Stimulated activated CD8-positive, alpha-beta memory T cell treated with anti-CD3 and anti-CD28 coated beads, Interleukin-4, amount 100 ng/mL, for 48 hours (primary cell): ENCODE measurements around the gene BCAP29.

Source experiments
- DNase-seq: peaks from one replicate; pipeline ENCODE4 v3.0.0-alpha.2; 2020

The BCAP29 gene

DNA sequence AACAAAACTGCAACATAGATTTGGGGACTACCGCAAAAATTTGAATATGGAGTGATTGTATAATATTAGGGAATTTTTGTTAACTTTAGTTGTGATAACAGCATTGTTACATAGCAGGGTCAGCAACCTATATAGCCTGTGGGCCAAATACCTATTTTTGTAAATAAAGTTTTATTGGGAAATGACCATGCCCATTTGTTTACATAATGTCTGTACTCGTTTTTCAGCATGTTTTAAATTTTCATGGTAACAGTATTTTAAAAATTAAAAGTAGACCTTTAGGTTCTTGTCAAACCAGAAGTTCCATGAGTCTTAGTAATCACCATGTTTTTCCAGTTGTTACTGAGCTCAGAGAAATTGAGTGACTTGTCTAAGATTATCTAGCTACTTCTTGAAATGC is 4.7 kb downstream of the BCAP29 start:
- no peak for DNase-seq

DNA sequence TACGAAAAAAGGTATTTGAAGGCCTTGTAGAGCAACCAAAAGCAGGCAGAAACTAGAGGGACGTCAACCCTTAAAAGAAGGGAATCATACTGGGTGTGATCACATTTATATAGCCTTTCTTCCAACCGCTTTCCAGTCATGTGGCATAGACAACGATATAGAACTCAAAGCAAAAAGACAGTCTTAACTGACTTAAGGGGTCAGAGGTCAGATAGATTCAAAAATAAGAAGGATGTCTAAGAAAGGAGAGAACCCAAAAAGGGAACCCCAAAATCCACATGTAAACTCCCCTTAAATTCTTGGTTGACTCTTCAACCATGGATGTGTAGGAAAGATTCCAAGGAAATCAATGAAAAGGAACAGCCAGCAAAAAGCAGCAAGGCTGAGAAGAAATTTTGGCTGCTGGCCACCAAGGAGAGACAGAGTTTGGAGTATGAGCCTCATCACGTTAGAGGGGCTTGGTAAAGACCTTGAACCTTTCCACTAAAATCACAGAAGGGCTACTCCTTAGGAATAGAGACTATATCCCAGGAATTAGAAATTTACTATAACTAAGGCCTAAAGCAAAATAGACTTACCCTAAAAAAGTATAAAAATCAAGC is 8.6 kb downstream of the BCAP29 start:
- no peak for DNase-seq

DNA sequence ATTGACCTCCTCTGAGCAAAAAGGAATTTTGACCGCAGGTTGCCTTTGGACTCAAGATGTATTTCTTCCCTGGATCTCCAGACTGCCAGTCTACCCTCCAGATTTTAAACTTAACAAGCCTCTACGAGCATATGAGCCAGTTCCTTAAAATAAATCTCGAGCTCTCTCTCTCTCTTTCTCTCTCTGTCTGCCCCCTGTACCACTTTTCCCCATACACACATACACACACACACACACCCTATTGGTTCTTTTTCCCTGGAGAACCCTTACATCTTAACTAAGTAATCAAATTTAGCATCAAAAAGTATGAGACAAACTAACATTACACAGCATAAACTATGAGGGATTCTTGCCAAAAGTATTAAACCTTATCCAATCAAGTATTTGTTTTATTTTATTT is 11.4 kb downstream of the BCAP29 start:
- DNase-seq, result no peak

DNA sequence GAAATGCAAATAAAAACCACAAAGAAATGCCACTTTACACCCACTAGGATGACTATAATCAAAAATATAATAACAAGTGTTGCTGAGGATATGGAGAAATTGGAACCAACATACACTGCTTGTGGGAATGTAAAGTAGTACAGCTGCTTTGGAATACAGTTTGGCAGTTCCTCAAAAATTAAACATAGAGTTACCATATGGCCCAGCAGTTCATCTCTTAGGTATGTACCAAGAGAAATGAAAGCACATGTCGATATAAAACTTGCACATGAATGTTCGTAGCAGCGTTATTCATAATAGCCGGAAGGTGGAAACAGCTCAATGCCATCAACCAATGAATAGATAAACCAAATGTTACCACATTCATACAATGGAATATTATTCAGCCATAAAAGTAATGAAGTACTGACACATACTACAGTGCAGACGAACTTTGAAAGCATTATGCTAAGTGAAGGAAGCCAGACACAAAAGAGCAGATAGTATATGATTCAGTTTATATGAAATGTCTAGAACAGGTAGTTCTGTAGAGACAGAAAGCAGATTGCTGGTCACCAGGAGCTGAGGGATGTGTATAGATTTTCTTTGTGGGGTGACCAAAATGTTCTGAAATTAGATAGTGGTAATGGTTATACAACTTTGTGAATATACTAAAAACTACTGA is 12.4 kb downstream of the BCAP29 start:
- no peak for DNase-seq

DNA sequence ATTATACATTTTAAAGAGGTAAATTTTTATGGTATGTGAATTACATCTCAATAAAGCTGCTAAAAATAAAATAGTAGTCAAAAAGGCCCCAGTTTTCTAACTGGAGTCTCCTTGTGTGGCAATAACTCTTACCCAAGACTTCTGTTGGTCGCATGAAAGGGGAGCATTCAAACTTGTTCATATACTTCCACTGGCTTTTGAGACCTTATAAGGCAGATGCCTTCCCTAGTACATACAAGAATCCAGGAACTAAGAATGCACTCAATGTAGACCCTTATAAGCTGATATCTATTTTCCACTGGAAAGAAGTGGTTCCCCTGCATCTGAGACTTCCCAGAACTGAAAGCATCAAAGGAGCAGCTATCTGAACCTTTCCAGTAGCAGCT is 13.0 kb downstream of the BCAP29 start:
- no peak for DNase-seq

DNA sequence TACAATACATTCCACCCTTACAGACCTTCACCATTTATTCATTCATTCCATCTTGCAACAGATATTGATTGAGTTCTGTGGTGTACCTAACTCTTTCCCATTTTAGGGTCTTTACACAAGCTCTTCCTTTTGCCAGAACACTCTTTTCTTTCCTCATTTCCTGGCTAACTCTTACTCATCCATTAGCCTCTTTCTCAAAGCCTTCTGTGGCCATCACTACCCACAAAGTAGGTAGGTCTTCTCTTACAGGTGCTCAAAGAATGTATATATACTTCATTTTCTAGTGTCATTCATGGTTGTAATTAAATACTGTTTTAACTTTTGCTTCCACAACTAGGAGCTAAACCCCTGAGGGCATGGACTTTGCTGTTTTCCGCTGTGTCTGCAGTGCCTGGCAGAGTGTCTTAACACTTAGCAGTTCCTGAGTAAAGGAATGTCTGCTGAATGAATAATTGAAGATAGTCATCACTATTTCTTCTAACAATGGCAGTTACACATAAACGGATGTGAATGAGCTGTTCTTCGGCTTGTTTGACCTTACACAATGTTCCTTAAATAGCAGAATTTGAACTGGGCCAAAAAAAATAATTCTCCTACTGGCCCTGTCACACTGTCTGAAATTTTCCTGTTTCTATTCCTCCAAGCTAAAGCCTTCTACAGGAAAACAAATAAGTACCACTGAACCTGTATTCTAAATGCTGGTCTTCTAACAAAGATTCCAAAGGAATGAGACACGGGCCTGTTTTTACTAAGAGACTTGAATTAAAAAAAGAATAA is 15.1 kb downstream of the BCAP29 start:
- no peak for DNase-seq

DNA sequence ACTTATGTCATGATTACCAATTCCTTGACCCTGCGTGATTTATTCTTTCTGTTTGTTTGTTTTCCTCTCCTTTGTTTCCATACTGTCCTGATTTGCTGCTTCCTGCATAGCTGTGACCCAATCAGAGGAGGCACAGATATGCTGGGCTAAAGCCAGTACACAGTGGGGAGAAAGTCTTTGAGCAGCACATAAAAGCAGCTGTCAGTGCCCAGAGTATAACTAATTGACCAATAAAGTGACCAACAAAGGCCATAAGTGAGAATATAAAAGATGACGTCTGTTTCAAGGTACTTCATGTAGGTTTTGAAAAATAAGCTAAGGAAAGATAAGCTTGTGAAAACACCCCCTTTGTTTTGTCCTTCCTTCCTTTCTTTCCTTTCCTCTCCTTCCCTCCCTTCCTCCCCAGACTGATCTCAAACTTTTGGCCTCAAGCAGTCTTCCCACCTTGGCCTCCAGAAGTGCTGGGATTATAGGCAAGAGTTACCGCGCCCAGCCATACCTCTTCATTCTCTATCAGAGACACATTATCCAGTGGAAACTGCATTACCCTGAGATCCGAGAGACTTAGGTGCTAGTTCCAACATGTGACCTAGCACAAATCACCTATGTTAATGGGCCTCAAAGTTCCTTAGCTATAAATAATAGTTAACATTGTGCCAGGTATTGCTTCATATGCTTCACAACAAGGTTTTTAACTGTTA is 17.0 kb downstream of the BCAP29 start:
- no peak for DNase-seq

DNA sequence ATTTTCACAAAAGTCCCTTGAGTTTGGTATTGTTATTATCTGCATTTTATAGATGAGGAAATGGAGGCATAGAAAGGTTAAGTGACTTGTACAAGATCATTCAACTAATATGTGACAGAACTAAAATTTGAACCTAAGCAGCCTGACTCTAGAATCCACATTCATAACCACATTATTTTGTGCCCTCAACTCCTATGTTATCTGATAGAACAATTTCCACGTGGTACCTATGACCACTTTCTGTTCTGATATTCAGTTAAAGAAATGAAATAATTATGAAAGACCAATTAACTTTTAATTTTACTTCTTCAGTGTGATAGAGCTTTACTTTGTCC is 17.5 kb downstream of the BCAP29 start:
- DNase-seq, result no peak

DNA sequence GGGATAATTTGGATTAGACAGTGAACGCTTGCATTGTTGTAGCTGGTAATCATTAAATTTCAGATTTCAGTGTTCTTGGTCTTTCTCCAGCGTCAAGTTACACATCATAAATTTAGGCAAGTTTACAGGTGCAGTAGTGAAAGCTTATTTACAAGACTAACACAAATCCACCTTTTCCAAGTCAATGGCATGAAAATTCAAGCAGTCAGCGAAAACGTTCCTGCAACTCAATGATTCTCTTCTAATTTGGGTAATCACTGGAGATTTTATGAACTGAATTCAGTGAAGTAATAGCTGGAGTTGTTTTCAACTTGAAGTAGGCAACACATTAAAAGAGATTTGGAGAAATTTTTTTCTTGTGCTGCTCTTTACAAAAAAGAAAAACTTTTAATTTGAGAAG is 17.9 kb downstream of the BCAP29 start:
- no peak for DNase-seq

DNA sequence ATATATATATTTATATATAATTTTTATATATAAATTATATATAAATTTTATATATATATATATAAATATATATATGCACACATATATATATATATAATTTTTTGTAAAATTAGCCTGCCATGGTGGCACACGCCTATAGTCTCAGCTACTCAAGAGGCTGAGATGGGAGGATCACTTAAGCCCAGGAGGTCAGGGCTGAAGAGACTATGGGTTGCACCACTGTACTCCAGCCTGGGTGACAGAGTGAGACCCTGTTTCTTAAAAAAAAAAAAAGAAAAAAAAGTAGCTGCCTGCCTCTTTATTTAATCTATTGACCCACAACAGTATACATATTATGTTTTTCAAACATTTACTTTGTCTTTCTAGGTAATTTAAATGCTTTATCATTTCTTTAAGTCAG is 19.2 kb downstream of the BCAP29 start:
- no peak for DNase-seq

DNA sequence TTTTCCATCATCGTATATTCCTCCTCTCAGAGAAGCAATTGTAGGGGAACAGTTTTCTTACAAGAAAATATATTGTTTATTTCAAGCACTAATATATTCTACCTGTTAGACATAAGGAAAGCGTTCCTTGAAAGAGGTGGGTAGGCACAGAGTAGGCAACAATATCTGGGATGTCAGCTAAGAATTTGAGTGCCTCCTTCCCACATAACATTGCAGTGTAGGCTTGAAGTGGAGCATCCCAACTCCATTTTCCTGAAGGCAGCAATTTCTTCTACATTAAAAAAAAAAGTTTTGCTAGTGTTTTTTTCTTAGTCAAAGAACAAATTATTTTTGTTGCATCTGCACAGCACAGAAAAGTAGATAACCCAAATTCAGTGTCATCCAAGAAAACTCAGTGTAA is 20.8 kb downstream of the BCAP29 start:
- DNase-seq, result no peak

DNA sequence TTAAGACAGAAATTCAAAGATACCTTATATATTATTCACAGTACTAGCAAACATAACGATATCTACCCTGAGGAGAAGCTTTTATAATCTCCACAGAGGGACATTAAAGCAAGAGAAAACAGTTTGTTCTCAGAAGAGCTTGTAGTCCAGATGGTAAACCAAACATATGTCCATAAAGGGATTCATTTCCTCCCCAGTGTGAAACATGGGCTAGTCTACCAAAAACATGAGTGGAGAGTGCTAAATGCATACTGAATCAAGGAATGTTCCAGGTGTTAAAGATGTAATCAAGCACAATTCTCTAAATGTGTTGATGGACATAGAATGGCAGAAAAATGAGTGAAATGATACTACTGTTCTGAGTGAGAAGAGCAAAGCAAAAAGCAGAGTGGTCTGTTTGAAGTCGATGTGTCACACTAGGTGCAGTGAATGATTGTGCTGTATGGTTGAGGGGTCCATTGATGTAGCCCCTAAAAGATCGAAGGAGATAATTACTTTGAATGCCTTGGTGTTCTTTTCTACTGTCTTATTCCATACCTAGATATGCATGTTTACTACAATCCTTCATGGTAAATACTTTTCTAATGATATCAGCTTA is 25.3 kb downstream of the BCAP29 start:
- no peak for DNase-seq

DNA sequence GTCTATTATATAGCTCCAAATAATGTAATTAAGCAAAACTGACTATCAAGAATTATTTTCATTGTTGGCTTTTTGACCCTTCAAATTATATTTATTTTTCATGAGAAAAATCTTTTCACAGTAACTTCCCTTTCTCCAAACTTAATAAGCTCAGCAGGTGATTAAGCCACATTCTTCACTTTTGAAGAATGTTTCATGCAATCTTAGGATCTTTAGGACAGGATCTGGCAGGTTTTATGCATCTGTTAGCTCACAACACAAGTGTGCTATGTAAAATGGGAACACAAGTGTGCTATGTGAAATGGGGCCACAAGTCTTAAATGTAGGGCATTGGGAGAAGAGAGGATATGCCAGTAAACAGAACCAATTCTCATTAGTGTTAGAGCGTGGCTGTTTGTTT is 26.3 kb downstream of the BCAP29 start:
- no peak for DNase-seq

DNA sequence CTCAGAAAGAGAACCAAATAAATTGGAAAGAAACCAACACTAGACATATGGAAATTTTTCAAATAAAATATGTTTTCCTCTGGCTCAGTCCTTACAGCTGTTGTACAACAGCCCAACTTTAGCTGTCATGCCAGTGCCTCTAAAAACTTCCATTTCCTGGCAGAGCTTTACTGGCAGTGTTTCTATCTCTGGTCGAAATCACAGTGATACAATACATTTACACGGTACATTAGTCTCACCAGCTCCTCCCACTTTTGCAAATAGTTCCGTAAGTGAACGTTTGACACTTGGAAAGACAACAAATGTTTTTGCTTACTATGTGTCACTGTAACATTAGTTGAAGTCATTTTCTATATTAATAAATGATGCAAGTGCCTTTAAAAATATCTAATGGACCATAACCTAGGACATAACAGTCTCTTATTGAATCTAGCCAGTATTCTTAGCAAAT is 29.8 kb downstream of the BCAP29 start:
- no peak for DNase-seq

DNA sequence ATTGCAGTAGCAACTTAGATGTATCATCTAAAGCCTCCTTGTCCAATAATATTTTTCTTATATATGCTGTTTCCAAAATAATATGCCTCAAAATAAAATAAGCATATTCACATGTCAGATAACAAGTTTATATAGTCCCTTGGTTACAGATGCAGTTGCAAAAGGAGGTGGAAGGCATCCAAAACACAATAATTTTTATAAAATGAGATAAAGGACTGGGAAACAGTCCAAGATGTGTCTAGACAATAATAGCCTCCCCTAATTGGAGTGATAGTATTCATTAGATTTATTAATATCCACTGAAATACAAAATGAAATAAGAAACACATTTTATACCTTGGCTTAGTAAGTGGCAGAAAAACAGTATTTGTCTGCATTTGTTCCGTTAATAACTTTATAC is 30.3 kb downstream of the BCAP29 start:
- no peak for DNase-seq

DNA sequence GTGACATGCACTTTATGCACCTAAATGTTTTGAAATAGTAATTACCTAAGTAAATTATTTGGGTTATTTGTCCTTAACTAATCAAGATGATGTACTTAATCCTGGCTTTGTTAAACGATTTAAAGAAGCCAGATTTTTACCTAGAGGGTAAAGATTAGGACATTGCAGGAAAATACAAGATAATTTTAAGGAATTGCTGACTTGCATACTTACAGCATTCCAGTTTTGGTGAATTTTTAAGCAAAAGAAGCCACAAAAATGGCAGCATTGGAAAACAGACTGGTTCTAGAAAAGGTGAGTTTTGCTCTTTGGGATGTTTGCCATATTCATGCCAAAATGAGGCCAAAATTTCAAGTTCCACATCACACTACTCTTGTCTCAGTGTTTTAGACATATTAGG is 33.4 kb downstream of the BCAP29 start:
- no peak for DNase-seq

DNA sequence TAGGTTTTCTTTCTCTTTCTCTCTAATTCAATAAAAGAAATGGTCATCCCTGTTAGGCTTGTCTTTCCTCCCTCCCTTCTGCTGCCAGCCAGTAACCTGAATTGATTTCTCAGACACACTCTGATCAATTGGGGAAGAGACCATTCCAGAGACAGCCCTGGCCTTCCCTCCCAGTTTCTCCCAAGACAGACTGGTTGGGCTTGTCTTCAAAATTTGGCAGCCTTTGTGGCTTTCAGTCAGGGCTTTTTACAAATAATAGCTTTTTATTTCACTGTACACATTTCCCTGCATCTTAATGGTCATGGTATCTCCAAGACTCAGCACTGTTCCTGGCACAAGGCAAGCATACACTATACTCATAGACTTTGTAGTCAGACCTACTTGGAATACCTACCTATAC is 33.9 kb downstream of the BCAP29 start:
- DNase-seq, result no peak

DNA sequence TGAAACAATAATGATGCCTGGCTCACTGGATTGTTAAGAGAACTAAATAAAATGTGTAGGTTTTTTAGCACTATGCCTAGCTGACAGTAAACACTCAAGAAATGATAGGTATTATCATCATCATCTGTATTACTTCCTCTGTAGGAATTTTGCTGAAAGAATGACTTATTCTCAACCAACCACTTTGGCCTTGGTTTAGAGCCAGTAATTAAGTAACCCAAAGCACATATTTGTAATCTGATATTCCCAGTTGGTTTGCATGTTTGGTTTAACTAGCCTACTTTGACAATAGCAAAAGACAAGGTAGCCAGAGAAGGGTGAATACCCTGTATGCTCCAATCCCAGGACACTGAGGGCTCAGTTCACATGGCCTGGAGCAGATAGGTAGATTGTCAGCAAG is 34.4 kb downstream of the BCAP29 start:
- no peak for DNase-seq

DNA sequence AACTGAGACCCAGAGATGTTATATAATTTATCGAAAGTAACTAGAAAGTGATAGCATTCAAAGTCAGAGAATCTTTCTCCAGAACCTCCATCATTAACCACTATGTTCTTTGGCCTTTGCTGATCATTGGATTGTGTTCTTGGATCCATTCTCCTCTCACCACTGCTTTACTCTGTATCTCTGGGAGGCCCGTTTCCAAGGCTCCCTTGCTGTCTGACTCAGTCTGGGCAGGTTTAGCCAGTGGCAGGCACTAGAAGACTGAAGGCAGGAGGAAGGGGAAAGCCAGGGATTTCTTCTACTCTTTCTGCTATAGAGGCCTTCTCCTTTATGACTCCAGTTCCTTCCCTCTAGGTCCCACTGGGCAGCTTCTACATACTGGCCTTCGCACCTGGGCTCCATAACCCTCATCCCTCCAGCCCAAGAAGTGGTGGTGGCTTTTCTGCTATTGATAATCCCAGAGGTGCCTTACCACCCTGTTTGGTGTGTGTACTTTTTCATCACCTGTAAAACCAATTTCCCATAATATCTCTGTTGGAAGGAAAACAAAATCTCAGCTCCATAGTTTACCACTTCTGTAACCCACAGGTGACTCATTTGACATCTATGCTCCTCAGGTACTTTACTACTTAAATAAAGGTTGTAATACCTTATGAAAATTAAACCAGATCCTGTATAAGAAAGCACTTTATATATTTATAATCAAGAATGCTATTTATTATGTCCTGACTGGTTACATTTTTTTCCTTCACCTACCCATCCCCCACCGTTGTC is 36.0 kb downstream of the BCAP29 start:
- DNase-seq, result no peak

DNA sequence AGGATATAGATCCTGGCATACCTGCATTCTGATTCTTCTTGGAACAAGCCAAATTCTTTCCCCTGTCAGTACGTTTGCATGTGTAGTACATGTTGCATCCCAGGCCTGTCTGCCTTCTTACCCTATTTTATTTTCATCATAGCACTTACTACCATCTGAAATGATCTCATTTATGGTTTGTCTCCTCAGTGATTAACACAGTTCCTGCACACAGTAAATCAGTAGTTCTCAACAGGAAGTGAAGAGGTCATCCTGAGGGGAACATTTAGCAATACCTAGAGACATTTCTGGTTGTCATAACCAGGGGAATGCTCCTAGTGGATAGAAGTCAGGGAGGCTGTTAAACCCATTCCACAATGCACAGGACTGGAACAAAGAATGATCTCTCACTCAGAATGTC is 42.4 kb downstream of the BCAP29 start:
- no peak for DNase-seq

DNA sequence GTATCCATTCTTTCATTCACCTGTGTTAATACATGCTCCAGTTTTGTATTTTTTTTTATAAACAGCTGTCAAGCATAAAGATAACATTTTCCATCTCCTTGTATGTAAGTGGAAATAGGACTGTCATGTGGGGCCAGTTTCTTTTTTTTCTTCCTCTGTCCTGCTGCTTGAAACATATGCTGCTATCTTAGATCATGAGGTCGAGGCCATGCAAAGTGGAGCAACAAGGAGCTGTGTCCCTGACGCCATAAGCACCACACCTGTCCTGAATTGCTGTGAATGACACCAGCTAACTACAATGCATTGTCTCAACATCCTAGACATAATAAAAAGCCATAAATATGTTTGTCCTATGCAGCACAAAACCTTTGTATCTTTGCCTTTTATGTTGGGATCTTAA is 42.8 kb downstream of the BCAP29 start:
- no peak for DNase-seq

DNA sequence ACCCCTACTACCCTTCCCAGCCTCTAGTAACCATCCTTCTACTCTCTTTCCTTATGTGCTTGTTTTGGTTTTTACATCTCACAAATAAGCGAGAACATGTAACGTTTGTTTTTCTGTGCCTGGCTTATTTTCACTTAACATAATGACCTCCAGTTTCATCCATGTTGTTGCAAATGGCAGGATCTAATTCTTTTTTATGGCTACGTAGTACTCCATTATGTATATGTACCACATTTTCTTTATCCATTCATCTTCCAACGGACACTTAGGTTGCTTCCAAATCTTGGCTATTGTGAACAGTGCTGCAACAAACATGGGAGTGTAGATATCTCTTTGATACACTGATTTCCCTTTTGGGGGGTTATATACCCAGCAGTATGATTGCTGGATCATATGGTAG is 47.0 kb downstream of the BCAP29 start:
- no peak for DNase-seq
